NCI-H748 (cell line): ENCODE results near the gene FAM47C.
"Not testable (repeated sequence)": the region's sequence is repeated elsewhere in the genome, so short reads cannot be mapped to it uniquely, and the experiment has no call there.

ENCODE experiments used
- DNase-seq: peaks from one replicate; lab custom pipeline; 2025; ENCODE audit not compliant: unreplicated experiment; lab: John Stamatoyannopoulos, UW

The FAM47C gene

DNA sequence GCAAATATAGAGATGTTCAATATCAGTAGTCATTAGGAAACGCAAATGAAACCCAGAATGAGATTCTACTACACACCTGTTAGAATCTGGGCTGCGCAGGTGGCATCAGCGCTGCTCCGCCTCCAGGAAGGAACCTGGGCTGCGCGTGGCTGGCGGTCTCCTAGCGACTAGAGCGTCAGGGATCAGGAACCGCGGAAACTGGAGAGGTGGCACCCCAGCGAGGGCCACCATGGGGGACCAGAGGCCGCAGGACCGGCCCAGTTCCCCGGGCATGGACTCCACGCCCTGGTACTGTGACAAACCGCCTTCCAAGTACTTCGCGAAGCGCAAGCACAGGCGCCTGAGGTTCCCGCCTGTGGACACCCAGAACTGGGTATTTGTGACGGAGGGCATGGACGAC, at the start of gene FAM47C:
Gene FAM47C, plus strand, starts transcription at position 185 of the 400 bp plus-strand sequence. Its CDS starts 45 bp downstream, at position 230.
- peak; percentile 10 for DNase-seq

DNA sequence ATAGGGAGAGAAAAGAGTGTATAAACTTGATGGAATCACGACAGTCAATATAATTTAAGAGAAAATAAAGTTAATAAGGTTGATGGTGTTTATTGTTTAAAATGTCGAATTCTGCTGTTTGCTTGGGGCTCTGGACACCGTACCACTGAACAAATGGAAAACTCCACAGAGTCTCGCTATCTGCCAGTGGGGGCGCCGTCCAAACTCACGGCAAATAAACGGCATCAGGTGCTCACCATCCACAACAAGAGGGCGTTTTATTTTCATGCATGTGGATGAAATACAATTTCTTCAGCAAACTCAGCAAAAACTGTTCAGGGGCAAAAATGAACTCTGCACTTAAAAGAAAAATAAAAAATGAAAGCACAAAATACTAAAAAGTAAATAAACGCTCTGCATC, 46.6 kb upstream of the FAM47C start:
- DNase-seq: peak; percentile 0

DNA sequence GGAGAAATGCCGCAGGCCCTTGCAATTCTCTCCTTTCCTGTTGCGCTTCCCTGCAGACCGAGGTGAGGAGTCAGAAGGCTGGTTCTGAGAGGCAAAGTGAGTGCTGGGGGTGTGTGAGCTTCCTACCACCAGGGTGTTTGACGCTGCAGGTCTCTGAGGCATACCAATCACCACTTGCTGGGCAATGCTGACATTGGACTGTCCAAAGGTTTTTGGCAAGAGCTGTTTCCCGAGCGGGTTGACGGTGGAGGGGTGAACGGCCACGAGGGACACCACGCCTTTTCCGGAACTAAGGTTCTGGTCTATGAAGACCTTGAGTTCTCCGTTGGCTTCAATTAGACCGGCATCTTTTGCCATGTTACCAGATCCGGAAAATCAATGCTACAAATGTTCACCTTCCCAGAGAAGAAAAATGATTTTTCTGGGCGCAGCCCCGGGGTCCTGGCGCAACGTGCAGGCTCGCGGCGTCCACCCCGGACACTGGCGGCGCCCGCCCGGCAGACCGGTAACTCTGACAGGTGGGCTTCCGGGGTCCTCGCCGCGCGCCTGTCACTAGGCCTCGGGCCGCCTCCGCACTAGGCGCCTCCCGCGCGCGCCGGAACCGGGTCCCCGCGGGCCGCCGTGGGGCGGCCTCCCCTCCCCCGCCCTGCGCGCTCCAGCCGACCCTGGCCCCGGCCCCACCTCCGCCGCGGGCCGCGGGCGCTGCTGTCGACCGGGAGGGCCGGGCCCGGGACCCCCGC, 44.9 kb upstream of the FAM47C start:
- DNase-seq: no peak

DNA sequence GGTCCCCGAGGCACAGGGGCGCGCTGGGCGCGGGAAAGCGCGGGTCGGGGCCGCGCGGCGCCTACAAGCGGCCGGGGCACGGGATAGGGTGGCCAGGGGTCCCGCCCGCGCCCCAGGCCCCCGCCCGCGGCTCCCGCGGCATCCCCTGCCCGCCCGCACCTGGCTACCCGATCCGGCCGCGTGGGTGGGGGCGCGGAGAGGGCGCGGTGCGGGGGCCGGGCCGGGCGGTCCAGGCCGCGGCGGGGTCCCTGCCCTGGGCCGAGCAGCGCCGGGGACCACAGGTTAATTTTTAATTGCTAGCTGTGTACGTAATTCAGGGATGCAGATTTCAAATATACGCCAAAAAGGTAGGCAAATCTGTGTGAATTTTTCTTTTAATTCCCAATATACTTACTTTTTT, 44.3 kb upstream of the FAM47C start:
- DNase-seq: no peak

DNA sequence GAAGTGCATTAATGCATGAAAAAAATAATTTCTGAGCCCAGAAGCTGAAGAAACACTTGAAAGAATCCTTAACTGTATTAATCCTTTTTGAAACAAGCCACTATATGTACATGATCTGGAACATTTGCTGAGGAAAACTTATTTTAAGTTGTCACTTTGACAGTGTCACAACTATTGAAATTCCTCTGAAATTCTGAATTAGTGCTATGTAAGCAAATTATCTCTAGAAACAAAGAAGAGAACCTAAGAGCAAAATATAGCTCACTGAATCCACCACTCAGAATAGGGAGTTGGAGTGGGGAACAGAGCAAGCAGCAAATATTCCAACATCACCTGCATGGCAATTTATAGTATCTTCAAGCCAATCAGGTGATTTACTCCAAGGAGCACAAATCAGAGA, 34.6 kb upstream of the FAM47C start:
- no peak for DNase-seq

DNA sequence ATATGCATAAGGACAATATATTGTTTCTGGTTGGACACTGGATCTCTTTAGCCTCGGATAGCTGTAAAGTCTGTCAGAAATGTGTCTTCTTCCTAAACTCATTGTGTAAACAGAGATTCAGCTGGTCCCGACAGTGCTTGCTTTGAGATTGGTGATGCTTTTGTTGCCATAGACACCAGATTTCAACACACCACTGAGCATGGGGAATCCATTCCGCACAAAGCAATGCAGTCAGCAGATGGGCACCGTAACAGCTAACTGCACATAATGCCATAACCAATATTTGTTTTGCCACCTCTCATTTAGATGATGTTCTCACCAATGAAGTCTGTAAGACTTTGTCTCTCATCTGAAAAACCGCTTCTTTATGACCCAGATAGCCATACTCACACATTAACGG, 33.3 kb upstream of the FAM47C start:
- DNase-seq: peak; percentile 22

DNA sequence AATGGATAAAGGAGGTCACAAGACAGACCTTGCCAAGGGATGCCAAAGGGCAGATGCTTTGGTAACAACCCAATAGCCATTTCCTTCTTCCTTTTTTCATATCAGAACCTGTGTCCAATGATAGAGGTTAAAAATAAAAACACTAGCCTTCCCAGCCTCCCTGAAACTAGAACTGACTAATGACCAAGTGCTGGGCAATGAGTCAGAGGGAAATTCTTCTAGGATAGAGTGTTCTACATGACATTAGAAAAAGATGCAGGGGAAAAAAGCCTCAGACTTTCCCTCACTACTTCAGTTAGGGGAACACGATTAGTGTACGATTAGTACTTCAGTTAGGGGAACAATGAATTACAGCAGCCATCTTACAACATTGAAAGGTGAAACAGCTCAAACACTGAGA, 29.3 kb upstream of the FAM47C start:
- no peak for DNase-seq

DNA sequence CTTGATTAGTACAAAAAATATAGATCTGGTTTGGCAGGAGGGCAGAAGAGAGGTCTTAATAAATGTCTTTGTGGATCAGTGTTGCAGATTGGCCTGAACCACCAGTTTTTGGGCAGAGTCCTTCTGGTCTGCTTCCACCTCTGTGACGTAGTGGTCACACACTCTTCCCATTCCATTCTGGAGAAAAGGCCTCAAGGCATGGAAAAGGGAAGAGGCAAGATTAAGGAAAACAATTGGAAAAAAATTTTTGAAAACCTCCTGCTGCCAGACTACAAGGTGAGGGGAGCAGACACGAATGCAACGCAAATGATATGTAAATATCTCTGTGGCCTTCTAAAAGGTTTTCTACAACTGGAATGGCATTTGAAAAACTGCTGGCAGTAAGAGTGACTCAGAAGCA, 24.3 kb upstream of the FAM47C start:
- no peak for DNase-seq

DNA sequence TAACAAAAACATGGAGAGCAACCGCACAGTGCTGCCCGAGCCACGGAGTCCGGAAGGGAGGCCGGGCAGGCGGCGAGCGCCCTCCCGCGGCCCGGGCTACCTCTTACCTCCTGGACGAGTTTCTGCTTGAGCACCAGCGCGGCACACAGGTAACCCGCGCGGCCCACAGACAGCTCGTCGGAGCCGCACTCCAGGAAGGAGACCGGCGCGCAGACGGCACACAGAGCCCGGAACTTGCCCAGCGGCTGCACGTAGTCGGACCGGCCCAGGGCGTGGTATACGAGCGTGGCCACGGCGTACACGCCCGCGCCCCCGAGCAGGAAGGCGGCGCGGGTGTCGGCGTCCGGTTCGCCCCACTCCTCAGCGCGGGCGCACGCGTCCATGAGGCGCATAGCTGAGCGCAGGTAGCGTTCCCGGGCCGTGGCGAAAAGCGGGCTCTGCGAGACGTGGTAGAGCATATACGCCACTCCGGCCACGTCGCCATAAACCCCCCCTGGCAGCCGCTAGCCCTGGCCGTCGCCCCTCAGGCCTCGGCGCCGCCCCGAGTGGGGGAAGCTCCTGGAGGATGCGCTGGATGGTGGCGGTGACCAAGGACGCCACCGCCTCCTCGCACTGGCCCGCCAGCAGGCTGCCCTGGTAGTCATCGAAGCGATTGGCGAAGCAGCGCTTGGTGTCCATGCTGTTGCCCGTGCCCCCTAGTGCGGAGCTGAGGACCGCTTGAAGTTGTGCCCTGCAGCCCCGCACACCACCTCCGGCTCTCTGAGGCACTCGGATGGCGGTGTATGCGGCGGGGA, 22.6 kb upstream of the FAM47C start:
- peak; percentile 9 for DNase-seq

DNA sequence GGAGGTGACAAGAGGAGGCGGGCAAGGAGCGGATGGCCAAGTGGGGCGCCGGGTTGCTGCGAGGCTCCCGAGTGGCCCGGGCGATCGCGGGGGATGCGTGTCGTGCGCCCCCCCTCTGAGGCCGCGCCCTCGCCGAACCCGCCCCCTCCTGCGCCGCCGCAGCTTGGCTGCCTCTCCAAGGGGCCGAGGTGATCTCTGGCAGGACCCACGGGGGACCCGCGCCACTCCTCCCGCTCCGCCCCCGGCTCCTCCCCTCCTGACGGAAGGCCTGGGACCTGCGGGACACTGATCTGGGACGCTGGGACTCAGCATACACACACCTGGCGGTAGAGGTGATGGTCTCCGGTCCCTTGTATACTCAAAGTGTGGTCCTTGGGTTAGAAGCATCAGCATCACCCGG, 21.9 kb upstream of the FAM47C start:
- DNase-seq: no peak

DNA sequence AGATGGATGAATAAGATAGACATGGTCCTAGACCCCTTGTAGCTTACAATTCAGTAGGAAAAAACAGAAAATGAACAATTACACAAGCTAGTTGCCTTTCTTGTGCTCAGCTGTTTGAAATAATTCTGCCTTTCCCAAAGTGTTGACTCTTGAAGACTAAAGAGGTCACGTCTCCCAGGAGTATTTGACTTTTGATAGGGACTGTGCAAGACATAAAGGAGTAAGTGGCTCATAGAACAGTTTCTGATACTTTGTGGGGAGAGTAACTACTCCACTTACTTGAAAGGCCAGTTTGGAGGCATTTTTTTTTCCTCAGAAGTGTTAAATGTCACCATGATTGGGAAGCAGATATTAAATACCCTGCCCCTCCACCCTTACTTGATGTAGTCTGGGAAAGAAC, 21.0 kb upstream of the FAM47C start:
- DNase-seq: not testable (repeated sequence)

DNA sequence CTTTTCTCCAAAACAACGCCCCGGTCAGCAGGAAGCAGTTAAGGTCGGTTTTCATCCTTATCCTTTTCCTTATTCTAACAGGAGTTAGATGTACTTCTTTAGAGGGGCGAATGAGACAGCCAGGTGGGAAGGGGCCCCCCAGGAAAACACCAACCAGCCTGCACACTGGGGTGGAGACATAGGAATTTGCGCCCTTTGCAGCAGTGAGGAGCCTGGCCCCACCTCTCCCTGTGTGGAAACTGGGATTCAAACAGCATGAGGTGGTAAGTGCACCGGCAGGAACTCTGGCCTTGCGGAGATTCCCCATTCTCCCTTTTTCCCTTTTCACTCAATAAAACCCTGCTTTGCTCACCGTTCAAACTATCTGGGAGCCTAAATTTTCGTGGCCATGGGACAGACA, 8.0 kb upstream of the FAM47C start:
- DNase-seq: no peak

DNA sequence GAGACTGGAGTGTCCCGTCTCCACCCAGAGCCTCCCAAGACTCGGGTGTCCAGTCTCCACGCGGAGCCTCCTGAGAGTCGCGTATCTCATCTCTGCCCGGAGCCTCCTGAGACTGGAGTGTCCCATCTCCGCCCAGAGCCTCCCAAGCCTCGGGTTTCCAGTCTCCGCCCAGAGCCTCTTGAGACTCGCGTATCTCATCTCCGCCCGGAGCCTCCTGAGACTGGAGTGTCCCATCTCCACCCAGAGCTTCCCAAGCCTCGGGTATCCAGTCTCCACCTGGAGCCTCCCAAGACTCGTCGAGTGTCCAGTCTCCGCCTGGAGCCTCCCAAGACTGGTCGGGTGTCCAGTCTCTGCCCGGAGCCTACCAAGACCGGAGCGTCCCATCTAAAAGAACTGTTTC, 2.3 kb downstream of the FAM47C start:
- no peak for DNase-seq

DNA sequence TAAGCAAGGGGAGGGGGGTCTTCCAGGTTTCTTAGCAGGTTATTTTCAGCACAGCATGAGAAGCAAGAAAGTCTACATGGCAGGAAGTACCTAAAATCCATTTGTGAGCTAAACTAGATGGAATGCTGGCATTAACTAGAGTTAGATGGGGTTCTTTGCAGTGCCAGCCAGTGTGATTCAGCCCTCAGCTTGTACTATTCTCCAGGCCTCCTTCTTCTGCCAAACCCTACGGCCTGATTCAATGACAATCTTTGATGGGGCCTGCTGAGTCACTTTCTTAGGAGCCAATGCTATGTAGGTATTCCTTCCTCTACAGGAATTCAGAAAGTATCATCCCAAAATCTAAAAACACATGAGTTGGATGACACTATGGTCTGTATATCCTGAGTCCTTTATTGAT, 26.1 kb downstream of the FAM47C start:
- not testable (repeated sequence) for DNase-seq

DNA sequence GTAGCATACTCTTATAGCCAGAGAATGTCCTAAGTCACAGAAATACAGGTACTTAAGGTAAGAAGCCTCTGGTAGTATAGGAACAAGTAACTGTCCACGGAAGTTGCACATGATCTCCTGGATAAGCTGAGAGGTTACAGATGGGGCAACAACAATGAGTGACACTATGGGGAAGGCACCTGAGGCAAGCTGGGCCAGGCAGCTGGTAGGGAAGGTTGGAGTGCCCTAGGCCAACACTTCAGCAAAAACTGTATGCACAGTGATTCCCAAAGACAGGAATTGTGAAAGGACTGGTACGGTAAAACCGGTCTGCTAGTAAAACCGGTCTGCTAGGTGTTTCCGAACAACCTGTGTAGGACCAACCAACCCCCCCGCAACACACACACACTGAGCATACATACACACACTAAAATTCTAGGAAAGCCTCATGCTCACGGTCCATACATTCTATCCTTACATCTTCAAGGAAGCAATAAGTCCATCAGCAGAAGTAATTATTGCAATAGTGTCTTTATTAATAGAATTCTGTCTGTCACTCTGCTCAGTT, 28.6 kb downstream of the FAM47C start:
- DNase-seq: not testable (repeated sequence)

DNA sequence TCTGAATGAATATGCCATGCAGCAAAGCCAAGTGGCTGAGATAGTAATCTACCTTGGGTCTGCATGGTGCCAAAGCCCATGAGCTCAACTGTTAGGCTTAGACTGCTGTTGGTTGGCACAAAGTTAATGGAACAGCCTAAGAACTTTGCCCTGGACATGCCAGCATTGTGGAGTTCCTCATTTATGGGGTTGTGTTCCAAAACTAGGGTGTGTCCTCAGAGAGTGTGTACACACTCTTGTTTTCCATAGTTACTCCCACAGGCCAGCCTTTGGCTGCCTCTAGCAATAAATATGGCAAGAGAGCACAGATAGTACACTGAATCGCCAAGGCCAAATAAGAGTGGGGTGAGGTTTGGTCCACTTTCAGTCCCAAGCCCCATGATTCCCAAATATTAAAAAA, 30.6 kb downstream of the FAM47C start:
- DNase-seq: not testable (repeated sequence)

DNA sequence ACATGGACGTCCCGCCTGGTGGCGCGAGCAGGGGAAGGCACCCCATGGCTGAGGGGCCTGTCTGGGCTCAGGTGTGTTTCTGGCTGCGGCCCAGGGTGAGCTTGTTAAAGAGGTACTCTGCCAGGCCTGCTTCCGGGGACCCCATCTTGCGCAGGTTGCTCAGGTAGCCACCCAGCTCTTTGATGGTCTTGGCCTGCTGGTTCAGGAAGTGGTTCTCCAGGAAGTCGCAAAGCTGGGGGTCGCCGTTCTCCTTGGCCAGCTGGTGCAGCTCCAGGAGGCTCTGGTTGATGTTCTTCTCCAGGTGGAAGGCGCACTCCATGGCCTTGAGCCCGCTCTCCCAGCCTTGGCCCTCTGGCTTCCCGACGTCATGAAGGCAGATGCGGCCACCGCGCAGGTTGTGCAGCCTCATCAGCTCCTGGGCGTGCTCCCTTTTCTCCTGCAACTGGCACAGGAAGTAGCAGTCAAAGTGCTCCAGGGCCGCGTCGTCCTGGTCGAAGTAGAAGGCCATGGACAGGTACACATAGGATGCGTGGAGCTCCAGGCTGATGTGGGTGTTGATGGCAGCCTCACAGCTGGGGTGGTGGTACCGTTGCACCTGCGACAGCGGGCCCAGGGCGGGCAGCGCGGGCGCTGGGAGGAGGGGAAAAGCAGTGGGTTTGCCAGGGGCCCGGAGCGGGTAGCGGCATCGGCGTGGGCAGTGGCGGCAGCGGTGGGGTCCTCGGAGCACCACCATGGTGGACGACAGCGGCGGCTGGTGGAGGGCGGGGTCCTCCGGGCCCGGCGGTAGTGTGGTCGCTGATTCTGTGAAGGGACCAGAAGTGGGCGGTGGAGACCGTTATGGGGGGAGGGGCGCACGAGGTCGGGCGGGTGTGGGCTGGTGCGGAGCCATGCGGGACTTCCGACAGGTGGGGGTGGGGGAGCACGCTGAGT, 35.1 kb downstream of the FAM47C start:
- DNase-seq: not testable (repeated sequence)

DNA sequence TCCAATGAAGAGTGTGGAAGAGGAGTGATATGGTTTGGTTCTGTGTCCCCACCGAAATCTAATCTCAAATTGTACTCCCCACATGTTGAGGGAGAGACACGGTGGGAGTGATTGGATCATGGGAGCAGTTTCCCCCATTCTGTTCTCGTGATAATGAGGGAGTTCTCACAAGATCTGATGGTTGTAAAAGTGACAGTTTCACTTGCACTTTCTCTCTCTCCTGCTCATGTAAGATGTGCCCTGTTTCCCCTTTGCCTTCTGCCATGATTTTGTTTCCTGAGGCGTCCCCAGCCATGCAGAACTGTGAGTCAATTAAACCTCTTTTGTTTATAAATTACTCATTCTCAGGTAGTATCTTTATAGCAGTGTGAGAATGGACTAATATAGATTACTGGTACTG, 39.6 kb downstream of the FAM47C start:
- no peak for DNase-seq

DNA sequence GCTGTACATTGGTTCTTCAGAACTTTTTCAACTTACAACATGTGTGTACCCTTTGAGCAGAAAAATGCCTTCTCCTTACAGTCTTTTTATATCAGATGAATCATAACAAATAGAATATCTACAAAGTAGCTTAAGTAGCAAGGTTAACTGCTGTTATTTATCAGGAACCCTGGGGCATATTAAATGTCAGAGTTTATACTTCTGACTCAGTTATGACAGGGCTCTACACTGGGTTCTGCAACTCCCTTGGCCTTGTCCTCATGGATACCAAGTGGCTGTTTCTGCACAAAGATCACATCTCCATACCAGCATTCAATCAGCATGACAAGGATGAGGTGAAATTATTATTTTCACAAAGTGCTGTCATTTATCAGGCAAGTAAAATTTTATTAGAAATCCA, 49.4 kb downstream of the FAM47C start:
- not testable (repeated sequence) for DNase-seq

DNA sequence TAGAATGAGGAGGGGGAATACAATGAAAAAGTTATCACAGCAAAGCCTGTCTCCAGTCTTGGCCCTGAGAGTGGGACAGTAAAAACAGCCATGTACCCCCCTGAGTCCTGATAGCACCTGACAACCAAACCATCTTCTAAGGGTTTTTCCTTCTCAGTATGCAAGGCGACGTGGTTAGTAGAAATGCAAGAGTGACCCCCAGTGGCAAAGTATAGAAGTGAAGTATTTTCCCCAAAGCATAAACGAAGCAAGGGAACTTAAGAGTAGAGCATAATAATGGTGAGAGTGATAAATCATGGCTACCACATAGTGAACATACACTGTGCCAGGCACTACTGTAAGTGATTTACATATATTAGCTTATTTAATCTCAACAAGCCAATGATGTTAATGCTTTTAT, 52.8 kb downstream of the FAM47C start:
- DNase-seq: peak; percentile 15
